ENCODE measurements around the gene PLIN4. TPM values are rescaled to one million over a fixed set of nuclear protein-coding genes. Genes with fewer than 3 reads are reported as not detected.

Gene PLIN4
- total and polyA plus RNA-seq, 2 donors (not counting 3 experiments of a cell fraction or from before 2014, with no cell fraction given) = 0.01 TPM; not detected in 1

DNA sequence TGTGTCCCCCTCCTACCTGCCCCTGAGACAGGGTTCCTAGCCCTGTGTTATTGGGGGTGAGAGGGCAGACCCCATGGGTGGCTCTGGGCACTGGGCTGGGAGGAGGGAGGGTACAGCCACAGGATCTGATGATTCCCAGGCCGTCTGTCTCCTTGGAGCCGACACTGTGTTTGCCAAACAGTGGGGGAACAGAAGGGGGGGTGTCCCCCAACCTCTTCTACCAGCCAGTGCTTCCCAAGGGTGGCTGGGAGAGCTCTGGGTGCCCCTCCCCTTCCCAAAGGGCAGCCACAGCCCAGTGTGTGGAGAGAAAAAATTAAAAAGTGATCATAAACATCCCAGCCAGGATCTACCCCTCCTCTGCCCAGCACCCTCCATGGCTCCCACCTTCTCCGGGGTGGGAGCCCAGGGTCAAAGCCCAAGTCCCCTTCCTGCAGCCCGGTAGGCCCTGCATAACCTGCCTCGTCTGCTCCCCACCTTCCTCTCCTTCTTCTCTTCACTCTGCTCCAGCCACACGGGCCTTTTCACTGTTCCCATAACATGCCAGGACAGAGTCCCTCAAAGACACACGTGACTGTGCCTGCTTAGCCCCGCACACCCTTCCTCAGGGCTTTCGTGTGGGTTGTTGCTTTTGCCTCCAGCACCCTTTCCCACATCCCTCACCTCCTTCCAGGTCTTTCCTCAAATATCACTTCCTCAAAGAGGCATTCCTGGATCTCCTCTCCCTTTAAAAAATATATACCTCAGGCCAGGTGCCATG is 1.4 kb upstream of the PLIN4 start:
- no TSS peak for BruUV-seq (replicated peaks)
- no peaks in the 10 kb centered on the region for H3K27me3 ChIP-seq (ENCODE audit: control insufficient read depth in 2 of 2, insufficient read depth in 2 of 2, low read length in 2 of 2)
- no peak overlapping the region for H3K4me3 ChIP-seq (replicated peaks in 1 of 3; ENCODE audit: insufficient read depth in 1 of 3, low read depth in 1 of 3, low read length in 3 of 3)
- no peak overlapping the region for H2AFZ ChIP-seq (ENCODE audit: low read depth, low read length)
- no peaks in the 10 kb centered on the region for H4K20me1 ChIP-seq (replicated peaks; ENCODE audit: control insufficient read depth, extremely low read depth, insufficient read depth, low read length)
- FAIRE-seq = no peak
- no peak for TF ChIP-seq POLR2AphosphoS5 (IDR thresholded peaks at IDR 0.05; ENCODE audit: insufficient read depth, low read depth, low read length)
- no peak for TF ChIP-seq EZH2 (IDR thresholded peaks at IDR 0.05; ENCODE audit: borderline replicate concordance, low read depth, low read length, severe bottlenecking)
- TF ChIP-seq MYC (IDR thresholded peaks at IDR 0.05; ENCODE audit: low read depth, low read length) = no peak
- no peak for TF ChIP-seq GATA2 (IDR thresholded peaks at IDR 0.05; ENCODE audit: insufficient read depth, insufficient read length, low read depth, low read length)
- TF ChIP-seq, protein P1, sequence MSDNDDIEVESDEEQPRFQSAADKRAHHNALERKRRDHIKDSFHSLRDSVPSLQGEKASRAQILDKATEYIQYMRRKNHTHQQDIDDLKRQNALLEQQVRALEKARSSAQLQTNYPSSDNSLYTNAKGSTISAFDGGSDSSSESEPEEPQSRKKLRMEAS (IDR thresholded peaks at IDR 0.05; ENCODE audit: insufficient read depth, insufficient read length) = no peak
- no peak for TF ChIP-seq JUN (IDR thresholded peaks at IDR 0.05; ENCODE audit: borderline replicate concordance, insufficient read depth, insufficient read length, low read depth)
- TF ChIP-seq, protein P2, sequence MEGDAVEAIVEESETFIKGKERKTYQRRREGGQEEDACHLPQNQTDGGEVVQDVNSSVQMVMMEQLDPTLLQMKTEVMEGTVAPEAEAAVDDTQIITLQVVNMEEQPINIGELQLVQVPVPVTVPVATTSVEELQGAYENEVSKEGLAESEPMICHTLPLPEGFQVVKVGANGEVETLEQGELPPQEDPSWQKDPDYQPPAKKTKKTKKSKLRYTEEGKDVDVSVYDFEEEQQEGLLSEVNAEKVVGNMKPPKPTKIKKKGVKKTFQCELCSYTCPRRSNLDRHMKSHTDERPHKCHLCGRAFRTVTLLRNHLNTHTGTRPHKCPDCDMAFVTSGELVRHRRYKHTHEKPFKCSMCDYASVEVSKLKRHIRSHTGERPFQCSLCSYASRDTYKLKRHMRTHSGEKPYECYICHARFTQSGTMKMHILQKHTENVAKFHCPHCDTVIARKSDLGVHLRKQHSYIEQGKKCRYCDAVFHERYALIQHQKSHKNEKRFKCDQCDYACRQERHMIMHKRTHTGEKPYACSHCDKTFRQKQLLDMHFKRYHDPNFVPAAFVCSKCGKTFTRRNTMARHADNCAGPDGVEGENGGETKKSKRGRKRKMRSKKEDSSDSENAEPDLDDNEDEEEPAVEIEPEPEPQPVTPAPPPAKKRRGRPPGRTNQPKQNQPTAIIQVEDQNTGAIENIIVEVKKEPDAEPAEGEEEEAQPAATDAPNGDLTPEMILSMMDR (IDR thresholded peaks at IDR 0.05; ENCODE audit: extremely low read depth in 1 of 2, insufficient read depth in 1 of 2, low read depth in 1 of 2, low read length in 2 of 2) = no peak
- no peak for TF ChIP-seq POLR2A (IDR thresholded peaks at IDR 0.05; ENCODE audit: low read depth, low read length)
- ChIA-PET CTCF (no interaction called here), POLR2A (no interaction called here)
- intact Hi-C loops (cut with micrococcal nuclease) = no loop called here
- dilution Hi-C loops (cut with MboI; ENCODE audit: extremely low pct_ligation_motif_present, low sequenced_read_pairs) = no loop called here
- no peak overlapping the region for H3K27ac ChIP-seq (ENCODE audit: insufficient read depth, low read depth, low read length)
- no peaks in the 10 kb centered on the region for H3K36me3 ChIP-seq (ENCODE audit: control insufficient read depth in 2 of 2, extremely low read depth in 1 of 2, insufficient read depth in 2 of 2, low read length in 2 of 2)
- no peak overlapping the region for H3K4me2 ChIP-seq (ENCODE audit: insufficient read depth, low read length)
- no peak overlapping the region for H3K9ac ChIP-seq (replicated peaks; ENCODE audit: extremely low read depth, insufficient read depth, low read length)
- no peaks in the 10 kb centered on the region for H3K9me1 ChIP-seq (replicated peaks; ENCODE audit: control insufficient read depth, extremely low read depth, insufficient read depth, low read length)
- no peaks in the 10 kb centered on the region for H3K79me2 ChIP-seq (ENCODE audit: control insufficient read depth, insufficient read depth, low read length)
- no peaks in the 10 kb centered on the region for H3K4me1 ChIP-seq (ENCODE audit: control insufficient read depth, extremely low read depth, insufficient read depth, low read length)
- H3K9me3 ChIP-seq (replicated peaks; ENCODE audit: control insufficient read depth, insufficient read depth, low read length) = no peaks in the 10 kb centered on the region
- no peak for DNase-seq (ENCODE audit: low read depth, low spot score)
